PC-9 (cell line): ENCODE results near the gene KATNAL1.

Experiments used
- CTCF ChIP-seq: fragments of 200-600 bp; sonication (generic); conservative IDR thresholded peaks from 2 replicates; pipeline ENCODE4 v1.6.1; 2017; ENCODE audit warnings: mixed run types, antibody characterized with exemption, mild to moderate bottlenecking, moderate library complexity
- EZH2 ChIP-seq: fragments of 200-600 bp; sonication (generic); IDR thresholded peaks from 2 replicates; pipeline ENCODE4 v1.8.0; 2017; ENCODE audit warnings: antibody characterized with exemption, low read depth

DNA sequence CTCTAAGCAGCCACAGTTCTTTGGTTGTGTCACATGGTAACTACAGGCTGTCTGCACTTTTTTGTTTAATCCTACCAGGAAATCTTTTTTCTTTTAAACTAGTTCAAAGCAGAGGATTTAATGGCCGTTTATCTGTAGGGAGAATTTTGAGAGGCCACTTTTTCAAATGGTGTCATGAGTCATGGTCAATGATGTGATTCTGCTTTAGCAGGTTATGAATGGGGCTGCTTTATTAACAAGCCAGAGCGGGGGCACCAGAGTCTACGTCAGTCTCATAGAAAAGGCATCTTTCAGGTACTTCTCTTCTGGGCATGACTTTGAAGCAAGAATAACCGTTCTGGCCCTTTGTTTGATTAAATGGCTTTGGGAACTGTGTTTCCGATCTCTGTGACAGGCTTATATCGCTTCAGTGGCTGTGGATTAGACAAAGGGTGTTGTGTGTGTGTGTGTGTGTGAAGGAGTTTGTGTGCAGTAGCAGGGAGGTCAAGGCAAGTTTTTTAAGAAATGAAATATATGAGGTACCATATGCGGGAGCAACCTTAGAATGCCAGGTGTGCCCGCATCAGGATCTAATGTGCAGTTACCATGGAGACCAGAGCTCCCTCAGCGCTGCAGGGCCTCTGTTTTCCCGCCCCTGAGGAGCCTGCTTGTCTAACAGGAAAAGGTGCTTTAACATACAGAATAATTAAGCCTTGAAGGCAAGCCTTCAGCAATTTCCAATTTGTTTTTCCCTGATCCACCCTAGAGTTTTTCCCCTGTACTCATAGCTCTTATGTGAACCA is 120.5 kb downstream of the KATNAL1 start:
- TF ChIP-seq CTCF (no peak), EZH2 (no peak)
